HG03159 (cell line): ENCODE measurements around the gene RAB3A.

Source experiments
- ATAC-seq: cut with Tn5 transposase; IDR thresholded peaks from one replicate; pipeline ENCODE4 v1.9.1; 2021; ENCODE audit warnings: mild to moderate bottlenecking, moderate library complexity; ENCODE audit not compliant: unreplicated experiment

The RAB3A gene, protein sequence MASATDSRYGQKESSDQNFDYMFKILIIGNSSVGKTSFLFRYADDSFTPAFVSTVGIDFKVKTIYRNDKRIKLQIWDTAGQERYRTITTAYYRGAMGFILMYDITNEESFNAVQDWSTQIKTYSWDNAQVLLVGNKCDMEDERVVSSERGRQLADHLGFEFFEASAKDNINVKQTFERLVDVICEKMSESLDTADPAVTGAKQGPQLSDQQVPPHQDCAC

GRCh38 chr19:18203863-18204393, at the start of gene RAB3A:
Gene RAB3A, minus strand, starts transcription at chr19:18204042. Its CDS starts 1,302 bp downstream, at chr19:18202740.
- ATAC-seq: peak; percentile 87

DNA sequence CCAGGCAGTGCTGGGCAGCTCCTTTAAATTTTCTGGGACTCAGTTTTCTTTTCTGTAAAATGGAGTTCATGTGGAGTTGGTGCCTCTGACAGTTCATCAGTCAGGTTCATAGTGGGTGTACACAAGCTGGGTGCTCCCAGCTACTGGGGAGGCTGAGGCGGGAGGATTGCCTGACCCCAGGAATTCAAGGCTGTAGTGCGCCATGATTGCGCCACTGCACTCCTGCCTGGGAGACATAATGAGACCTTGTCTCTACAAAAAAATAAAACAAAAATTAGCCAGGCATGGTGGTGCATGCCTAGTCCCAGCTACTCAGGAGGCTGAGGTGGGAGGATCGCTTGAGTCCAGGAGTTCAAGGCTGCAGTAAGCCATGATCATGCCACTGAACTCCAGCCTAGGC, 49.3 kb upstream of the RAB3A start:
- no peak for ATAC-seq

DNA sequence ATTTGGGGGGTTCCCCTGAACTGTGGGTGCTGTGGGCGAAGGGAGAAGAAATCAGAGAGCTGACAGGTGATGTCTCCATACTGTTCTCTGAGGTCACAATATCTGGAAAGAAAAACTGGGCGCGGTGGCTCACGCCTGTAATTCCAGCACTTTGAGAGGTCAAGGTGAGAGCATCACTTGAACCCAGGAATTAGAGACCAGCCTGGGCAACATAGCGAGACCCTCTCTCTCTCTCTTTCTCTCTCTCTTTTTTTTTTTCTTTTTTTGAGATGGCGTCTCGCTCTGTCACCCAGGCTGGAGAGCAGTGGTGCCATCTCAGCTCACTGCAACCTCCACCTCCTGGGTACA, 48.5 kb upstream of the RAB3A start:
- no peak for ATAC-seq

DNA sequence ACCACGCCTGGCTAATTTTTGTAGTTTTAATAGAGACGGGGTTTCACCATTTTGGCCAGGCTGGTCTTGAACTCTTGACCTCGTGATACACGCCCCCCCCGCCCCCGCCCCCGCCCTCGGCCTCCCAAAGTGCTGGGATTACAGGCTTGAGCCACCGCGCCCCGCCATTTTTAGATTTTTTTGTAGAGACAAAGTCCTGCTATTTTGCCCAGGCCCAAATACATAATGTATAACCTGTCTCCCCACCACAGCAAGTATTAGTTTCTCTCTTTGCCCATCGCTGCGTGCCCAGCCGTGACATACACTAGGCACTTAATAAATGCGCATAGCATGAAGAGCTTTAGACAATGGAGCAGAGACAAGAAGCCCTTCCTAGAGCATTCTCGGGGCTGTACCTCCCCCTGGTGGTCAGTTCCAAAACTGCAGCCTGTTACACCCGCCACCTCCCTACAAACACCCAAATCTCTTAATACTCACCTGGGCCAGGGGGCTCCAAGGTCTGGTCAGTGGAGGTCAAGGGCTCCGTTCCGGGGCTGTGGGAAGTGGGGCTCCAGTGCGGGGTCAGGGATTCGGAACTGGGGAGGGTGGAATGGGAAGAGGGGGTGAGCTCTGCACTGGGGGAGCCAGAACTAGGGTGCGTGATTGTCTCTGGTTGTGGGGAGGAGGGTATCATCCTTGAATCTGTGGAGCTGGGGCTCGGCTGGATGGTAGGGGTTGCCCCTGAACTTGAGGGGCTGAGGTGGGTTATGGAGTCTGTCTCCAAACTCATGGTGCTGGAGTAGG, 47.9 kb upstream of the RAB3A start:
- ATAC-seq: no peak

- ATAC-seq: no peak
Observed at GRCh38 chr19:18249834-18250233, 46.0 kb upstream of the RAB3A start.

DNA sequence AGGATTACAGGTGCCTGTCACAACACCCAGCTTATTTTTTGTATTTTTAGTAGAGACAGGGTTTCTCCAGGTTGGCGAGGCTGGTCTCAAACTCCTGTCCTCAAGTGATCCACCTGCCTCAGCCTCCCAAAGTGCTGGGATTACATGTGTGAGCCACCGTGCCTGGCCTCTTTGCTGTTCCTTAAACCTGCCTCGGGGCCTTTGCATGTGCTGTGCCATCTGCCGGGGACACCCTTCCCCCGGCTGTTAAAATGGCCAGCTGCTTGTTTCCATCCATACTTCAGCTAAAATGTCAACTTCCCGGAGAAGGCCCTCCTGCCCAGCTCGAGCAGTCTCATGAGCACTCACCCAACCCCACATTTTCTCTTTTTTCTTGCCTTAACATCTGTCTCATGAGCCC, 41.5 kb upstream of the RAB3A start:
- no peak for ATAC-seq

DNA sequence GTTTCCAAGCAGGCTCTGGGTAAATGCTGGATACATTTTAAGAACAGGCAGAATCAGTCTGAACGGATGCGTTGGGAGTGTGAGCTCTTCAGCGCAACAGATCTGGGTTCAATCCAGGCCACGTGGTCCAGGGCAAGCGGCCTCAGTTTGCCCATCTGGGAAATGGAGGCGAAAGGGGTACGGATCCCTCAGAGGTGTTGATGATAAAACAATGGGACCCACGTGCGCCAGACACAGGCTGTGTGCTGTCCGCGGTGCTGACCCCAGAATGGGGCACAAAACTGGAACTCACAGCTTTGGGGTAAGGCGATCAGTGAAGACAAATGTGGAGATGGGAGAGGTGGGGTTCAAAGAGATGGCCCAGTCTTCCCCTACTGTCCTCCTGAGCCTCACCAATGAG, 35.5 kb upstream of the RAB3A start:
- ATAC-seq: no peak

DNA sequence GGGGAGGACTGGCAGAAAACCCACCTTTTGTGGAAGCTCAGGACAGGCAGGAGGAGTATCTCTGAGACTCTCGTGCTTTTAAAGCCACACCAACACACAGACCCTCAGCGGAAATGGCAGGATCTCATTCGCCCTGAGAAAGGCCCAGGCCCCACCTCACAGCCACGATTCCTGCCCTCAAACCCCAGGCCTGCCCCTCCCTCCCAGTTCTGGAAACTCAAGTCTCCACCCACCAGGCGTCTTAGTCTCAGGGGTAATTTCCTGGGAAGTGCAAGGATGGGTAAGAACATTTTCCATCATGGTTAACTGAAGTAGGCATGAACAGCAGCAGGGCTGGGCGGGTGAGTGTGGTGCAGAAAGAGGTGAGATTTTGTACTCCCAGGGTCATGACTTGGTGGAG, 30.4 kb upstream of the RAB3A start:
- ATAC-seq: no peak

DNA sequence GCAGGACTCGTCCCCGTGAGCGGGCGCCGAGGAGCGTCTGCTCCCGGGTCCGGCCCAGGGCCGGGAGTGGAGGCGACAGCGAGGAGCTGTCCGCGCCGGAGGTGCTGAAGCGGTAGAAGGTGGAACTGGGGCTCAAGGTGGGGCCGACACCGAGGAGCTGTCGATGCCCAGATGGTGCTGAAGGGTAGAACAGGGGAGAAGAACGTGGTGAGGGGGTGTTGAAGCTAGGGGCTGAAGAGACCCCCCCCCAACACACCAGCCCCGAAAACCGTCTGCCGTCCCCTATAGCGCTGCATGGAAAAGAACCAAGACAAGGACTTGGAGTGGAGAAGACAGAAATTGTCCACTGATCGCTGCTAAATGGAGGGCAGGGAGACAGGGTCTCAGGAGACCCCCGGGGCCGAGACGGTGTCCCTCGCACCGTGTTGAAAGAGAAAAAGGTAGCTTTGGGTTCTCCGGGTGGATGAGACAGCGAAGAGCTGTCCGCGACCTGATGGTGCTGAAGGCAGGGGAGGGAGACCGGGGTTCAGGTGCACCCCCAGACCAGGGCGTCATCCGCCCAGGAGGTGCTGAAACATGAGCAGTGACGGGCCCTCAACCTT, 29.5 kb upstream of the RAB3A start:
- no peak for ATAC-seq

GRCh38 chr19:18232540-18233223, 28.8 kb upstream of the RAB3A start:
- no peak for ATAC-seq

DNA sequence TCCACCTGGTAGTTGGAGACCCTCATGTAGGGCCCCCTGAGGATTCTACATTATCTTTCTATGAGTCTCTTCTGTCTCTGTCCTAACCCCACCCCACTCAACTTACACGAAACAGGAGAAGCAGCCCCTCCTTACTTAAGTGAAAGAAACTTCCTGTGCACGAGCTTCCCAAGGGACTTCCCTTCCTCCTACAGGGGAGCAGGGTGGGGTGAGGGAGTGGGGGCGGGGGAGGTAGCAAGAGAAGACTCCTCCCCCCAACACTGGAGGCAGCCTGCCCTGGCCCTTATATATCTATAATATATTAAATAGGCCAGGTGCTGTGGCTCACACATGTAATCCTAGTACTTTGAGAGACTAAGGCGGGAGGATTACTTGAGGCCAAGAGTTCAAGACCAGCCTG, 27.9 kb upstream of the RAB3A start:
- ATAC-seq: no peak

DNA sequence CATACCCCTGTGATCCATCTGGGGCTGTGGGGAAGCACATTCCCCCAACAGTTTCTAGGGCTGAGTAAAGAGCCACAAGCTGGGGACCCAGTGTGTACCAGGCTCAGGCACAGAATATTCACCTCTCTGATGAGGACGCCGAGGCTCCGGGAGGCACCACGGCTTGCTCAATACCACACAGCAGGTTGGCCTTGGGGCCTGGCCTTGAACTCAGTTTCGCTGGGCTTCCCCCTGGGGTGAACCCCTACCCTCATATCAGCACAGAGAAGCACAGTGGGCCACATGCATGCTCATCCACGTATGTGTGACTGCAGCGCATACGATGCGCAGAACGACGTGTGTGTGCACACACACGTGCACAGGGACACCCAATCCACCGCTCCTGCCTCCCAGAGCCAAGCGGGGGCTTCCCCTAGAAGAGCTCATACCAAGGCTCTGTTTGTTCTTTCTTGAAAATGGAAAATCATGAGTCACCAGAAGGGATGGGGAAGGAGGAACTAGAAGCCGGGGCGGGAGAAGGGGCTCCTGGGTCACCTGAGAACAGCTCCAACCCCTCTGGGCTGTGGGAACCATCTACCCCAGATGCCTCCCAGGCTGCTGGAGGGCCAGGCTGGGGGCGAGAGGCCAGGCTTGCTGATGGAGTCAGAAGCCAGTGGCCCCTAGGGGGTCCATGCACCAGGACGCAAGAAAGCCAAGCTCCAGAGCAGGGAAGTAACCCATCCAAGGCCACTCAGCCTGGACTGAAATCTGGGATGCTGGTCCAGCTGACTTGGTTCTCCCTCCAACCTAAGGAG, 27.3 kb upstream of the RAB3A start:
- ATAC-seq: no peak

- no peak for ATAC-seq
Observed at GRCh38 chr19:18229915-18230314, 26.1 kb upstream of the RAB3A start.

DNA sequence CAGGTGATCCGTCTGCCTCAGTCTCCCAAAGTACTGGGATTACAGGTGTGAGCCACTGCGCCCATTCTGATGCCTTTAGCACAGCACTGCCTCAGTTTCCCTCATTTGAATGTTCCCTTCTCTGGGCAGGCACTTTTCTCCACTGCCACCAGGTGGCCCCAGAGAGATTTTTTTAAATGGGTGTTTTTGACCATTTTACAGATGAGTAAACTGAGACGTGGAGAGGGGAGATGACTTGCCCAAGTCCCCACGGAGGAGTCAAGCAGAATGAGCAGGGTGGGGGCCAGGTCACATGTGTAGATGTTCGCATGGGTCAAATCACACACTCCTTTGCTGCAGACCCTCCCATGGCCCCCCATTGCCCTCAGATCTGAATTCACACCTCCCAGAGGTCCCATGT, 25.6 kb upstream of the RAB3A start:
- no peak for ATAC-seq

DNA sequence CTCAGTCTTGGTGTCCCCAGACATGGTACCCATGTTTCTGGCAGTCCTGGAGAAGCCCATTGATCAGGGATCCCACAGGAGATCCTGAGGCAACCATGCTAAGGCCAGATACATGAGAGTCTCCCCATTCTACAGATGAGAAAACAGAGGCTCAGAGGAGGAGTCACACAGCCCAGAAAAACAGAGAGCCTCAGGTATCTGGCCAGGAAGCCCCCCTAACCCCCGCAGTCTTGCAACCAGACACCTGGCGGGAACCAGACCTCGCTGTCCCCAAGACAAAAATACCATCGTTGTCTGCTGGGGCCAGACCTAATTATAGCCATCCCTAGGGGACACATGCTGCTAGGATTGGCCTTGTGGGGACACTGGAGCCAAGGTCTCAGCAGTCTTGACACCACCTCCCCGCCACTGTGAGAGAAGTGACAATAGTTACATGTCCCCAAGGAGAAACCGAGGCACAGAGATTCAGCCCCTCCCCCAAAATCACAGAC, 24.0 kb upstream of the RAB3A start:
- ATAC-seq: no peak

DNA sequence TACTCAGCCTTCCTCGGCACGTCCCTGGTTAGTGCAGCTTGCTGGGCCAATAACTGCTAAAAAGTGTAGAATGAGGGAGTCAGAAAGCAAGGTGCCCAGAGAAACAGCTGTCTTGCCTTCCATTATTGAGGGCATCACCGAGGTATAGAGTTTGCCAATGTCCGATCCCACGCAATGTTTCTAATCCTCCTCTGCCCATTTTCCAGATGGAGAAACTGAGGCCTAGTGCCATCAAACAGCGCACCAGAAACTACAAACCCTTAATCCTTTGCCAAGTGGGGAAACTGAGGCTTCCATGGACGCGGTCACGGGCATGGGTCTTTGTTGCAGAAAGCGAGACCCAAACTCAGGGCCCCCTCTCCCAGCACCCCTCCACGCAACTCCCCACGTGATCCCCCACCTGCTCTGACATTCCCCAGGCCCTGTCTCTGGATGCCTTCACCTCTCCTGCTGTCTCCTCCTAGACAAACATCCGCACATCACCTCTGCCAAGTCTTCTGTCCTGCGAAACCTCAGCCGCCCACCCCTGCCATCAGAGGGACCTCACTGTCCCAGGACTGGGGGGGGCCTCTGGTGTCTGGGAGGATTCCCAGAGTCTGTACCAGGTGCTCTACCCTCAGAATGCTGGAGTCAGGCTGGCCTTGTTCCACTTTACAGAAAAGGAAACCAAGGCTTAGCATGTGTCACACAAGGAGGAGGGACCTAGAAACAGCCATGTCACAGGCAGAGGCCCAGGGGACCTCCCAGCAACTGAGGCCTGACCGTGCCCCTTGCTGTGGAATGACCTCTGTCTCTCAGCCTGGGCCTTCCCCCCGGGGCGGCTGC, 23.3 kb upstream of the RAB3A start:
- ATAC-seq: no peak

- ATAC-seq: no peak
Observed at GRCh38 chr19:18225702-18226468, 22.0 kb upstream of the RAB3A start, which contains the start of gene PDE4C. Gene PDE4C, minus strand, starts transcription at chr19:18226438. Its CDS starts 23 bp downstream, at chr19:18226415.

GRCh38 chr19:18225355-18225701, 21.5 kb upstream of the RAB3A start:
- ATAC-seq: no peak
